ENCODE data around the gene WHRN.

WHRN gene

DNA sequence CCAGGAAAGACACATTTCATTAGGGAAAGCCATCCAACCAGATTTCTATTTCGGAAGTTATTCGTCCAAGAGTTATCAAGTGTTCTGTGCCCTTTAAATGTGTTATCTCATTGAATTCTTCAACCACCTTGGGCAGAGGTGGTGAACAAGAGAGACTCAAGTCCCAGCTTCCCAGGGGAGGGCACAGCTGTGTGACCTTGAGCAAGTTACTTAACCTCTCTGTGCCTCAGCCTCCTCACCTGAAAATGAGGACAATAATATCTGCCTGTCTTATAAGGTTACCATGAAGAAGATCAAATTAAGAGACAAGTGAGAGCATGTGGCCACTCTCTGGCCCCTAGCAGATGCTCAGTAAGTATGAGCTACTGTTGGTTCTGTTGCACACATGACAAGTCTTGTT, 37.4 kb downstream of the WHRN start:
- DNase-seq (ENCODE audit: insufficient read length) (no peak), FAIRE-seq (no peak)
- TF ChIP-seq POLR2A (IDR thresholded peaks at IDR 0.05; ENCODE audit: low read depth, low read length) (no peak), TAF1 (IDR thresholded peaks at IDR 0.05; ENCODE audit: borderline replicate concordance, low read depth, low read length) (no peak), POLR2AphosphoS5 (IDR thresholded peaks at IDR 0.05; ENCODE audit: low read depth, low read length) (no peak)

DNA sequence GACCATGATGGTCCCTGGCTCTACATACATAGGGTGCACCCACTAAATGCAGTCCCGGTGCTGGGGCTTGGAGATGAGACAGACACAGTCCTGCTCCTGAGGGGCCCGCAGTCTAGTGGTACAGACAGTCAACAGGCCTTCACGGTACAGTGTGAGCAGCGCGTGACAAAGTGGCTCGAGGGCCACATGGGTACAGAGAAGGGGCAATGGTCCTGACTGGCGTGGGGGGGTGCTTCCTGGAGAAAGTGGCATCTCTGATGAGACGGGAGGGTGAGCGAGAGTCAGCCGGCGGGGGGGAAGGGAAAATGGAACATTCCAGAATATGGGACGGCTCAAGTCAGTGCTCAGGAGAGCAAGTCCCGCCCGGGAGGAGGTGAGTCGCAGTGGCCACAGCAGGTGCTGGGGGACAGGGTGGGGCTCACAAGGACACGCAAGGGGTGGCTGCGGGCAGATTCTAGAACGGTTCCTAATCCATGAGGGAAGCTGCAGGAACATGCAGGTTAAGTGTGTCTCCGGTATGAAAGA, 38.0 kb downstream of the WHRN start:
- FAIRE-seq = no peak
- no peak for DNase-seq (ENCODE audit: insufficient read length)
- TF ChIP-seq POLR2AphosphoS5 (IDR thresholded peaks at IDR 0.05; ENCODE audit: low read depth, low read length) (no peak), TAF1 (IDR thresholded peaks at IDR 0.05; ENCODE audit: borderline replicate concordance, low read depth, low read length) (no peak), POLR2A (IDR thresholded peaks at IDR 0.05; ENCODE audit: low read depth, low read length) (no peak)

DNA sequence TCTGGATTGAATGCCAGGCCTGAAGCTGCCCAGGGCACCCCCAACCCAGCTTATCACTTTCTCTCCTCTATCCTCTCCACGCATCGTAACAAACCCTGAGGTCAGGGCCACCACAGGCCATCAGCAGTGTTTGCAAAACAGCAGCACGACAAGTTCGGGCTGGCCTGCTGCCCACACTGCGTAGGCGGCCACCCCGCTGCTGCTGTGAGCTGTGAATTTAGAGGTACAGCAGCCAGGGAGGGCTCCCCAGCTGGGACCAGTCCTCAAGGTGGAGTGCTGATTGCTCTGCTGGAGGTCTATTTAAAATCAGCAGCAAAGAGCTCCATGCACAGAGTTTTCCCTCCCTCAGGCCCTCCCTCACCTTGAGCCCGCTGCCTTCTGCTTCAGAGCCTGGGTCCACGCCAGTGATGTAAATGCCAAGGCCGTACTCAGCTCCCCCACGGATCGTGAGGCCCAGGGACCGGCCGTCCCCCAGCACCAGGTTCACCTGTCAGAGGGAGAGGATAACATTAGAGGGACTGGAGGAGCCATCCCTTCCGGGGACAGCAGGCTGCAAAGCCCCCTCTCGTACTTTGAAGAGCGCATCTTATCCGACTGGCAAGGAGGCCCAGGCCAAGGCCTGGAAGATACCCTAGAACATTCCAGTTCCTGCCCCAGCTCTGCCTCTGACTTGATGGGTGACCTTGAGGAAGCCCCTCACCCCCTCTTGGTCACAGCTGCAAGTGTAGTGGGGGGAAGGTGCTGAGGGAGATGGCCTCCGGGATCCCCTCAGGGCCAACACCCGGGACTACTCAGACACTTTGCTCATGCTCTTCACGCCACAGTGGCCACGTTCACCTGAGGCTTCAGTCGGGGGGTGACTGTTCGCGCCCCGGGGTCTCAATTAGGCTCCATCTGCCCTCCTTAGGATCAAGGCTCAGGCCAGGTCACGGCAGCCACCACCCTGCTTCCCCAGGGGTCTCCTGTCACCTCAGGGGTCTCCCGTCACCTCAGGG, 39.1 kb downstream of the WHRN start:
- DNase-seq (ENCODE audit: insufficient read length) (no peak), FAIRE-seq (no peak)
- no peak for TF ChIP-seq POLR2AphosphoS5 (IDR thresholded peaks at IDR 0.05; ENCODE audit: low read depth, low read length)
- no peak for TF ChIP-seq POLR2A (IDR thresholded peaks at IDR 0.05; ENCODE audit: low read depth, low read length)

DNA sequence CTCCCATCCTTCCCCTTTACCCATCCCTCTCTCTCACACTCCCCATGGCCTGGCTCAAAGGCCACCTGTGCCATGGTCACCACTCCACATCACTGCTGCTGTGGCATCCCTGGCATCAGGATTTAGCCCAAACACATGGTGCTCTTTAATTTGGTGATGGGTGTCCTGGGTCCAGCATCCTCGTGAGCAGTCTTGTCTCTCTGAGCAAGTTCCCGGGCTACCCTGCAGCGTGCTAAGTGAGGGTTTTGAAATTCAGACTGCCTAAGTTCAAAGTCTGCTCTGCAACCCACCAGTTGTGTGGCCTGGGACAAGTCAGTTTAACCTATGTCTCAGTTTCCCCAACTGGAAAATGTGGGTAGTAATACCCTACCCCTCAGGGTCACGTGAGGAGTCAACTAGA, 39.9 kb downstream of the WHRN start:
- DNase-seq (ENCODE audit: insufficient read length) (no peak), FAIRE-seq (no peak)

DNA sequence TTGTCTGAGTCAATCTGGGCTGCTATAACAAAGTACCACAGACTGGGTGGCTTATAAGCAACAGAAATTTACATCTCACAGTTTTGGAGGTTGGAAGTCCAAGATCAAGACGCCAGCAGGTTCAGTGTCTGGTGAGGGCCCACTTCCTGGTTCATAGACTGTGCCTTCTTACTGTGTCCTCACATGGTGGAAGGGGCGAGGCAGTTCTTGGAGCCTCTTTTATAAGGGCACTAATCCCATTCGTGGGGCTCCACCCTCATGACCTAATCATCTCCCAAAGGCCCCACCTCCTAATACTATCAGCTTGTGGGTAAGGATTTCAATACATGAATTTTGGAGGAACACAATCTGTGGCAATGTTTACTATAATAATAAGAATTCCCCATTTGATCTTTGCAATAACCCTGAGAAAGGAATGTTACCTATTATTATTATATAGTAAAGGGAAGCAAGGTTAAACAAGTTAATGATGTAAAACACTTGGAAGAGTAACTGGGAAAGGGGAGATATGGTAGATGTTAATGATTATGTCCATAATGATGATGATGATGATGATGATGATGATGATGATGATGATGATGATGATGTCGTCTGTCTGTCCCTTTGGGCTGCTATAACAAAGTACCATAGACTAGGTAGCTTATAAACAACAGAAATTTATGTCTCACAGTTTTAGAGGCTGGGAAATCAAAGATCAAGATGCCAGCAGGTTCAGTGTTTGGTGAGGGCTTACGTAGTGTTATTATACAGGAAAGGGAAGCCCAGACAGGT, 40.8 kb downstream of the WHRN start:
- DNase-seq (ENCODE audit: insufficient read length) (no peak), FAIRE-seq (peak; percentile 21)
- TF ChIP-seq POLR2AphosphoS5 (IDR thresholded peaks at IDR 0.05; ENCODE audit: low read depth, low read length) (no peak), POLR2A (IDR thresholded peaks at IDR 0.05; ENCODE audit: low read depth, low read length) (no peak), TAF1 (IDR thresholded peaks at IDR 0.05; ENCODE audit: borderline replicate concordance, low read depth, low read length) (no peak)

More for the DNA sequence above, 39.9 kb downstream of the WHRN start:
- TF ChIP-seq POLR2AphosphoS5 (IDR thresholded peaks at IDR 0.05; ENCODE audit: low read depth, low read length) = no peak
- TF ChIP-seq POLR2A (IDR thresholded peaks at IDR 0.05; ENCODE audit: low read depth, low read length) = no peak
- no peak for TF ChIP-seq TAF1 (IDR thresholded peaks at IDR 0.05; ENCODE audit: borderline replicate concordance, low read depth, low read length)

DNA sequence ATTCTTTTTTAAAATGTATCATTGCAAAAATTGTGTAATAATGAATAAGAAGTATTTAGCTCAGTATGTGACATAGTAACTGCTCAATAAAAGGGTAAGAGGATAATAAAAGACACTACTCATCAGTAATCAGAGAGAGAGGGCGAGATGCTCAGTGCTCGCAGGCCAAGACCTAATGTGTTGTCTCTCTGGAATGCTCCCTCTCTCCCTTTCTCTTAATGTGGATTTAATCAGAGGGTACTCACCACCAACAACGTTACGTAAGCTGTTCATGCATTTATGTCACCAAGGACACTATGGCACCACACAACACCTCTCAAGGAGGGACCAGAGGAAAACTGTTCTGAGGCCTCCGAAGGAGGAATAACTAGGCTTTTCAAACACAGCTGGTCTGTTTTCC, 42.5 kb downstream of the WHRN start:
- DNase-seq (ENCODE audit: insufficient read length) (no peak), FAIRE-seq (no peak)
- TF ChIP-seq POLR2A (IDR thresholded peaks at IDR 0.05; ENCODE audit: low read depth, low read length) = no peak
- no peak for TF ChIP-seq TAF1 (IDR thresholded peaks at IDR 0.05; ENCODE audit: borderline replicate concordance, low read depth, low read length)
- TF ChIP-seq POLR2AphosphoS5 (IDR thresholded peaks at IDR 0.05; ENCODE audit: low read depth, low read length) = no peak

DNA sequence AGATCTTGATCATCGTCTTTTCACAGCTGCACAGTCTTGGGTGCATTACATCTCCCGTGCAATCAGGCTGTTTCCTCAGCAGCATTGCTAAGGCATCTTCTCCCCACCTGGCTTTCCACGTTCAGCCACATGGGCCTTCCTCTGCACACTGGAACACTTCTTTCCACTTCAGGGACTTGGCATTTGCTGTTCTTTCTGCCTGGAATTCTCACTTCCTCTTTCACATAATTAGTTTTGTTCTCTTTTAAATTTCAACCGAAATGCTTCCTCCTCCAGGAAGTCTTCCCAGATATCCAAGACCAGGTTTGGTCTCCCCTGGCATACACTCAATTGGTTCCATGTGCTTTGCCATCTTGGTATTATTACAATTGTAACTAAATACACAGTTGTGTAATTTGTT, 43.8 kb downstream of the WHRN start:
- TF ChIP-seq TAF1 (IDR thresholded peaks at IDR 0.05; ENCODE audit: borderline replicate concordance, low read depth, low read length) (no peak), POLR2AphosphoS5 (IDR thresholded peaks at IDR 0.05; ENCODE audit: low read depth, low read length) (no peak), POLR2A (IDR thresholded peaks at IDR 0.05; ENCODE audit: low read depth, low read length) (no peak)
- FAIRE-seq (no peak), DNase-seq (ENCODE audit: insufficient read length) (no peak)

DNA sequence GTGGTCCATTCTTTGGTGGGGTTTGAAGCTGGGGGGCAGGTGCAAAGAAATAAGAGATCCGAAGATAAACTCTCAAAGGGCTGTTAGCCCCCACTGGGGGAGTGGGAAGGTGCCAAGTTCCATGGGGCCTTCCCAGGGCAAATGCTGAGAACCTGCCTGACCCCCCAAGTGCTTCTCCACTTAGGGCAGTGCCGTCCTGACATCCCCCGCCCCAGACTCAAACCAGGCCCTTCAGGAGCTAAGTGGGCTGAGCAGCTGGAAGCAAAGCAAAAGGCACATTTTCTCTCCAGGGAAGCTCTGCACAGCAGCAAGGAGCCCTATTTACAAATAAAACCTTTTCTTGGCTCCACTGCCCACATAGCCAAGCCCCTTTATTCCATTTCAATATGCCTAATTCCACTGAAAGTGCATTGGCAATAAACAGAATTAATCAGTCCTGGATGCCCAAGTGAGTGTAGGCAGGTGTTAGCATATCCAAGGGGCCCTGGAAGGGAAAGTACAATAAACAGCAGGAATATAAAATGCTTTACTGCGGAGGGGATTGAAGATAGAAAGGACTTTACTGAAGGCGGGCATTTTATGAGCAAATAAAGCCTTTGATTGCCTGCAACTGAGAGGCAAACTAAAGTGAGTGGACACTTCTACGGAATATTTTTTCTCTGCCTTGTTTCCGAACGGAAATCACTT, 44.6 kb downstream of the WHRN start:
- FAIRE-seq (no peak), DNase-seq (ENCODE audit: insufficient read length) (no peak)
- TF ChIP-seq TAF1 (IDR thresholded peaks at IDR 0.05; ENCODE audit: borderline replicate concordance, low read depth, low read length) (no peak), POLR2A (IDR thresholded peaks at IDR 0.05; ENCODE audit: low read depth, low read length) (no peak), POLR2AphosphoS5 (IDR thresholded peaks at IDR 0.05; ENCODE audit: low read depth, low read length) (no peak)

DNA sequence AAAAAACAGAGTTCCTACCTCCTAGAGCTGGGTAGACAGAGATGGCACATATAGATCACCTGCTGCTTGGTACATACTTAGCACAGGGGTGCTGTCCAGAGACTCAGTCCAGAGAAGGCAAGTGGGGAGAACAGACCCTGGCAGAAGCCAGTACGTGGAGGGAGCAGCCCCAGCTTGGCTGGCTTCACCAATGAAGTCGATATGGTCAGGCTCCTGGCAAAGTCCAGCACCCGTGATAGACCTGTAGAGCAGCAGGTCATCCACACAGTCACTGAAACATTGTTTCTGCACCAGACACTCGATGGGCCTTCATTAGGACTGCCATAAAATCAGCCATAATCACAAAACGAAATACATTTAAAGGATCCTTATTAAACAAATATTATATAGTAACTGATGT, 45.8 kb downstream of the WHRN start:
- FAIRE-seq = no peak
- TF ChIP-seq TAF1 (IDR thresholded peaks at IDR 0.05; ENCODE audit: borderline replicate concordance, low read depth, low read length) (no peak), POLR2AphosphoS5 (IDR thresholded peaks at IDR 0.05; ENCODE audit: low read depth, low read length) (no peak), POLR2A (IDR thresholded peaks at IDR 0.05; ENCODE audit: low read depth, low read length) (no peak)
- no peak for DNase-seq (ENCODE audit: insufficient read length)

DNA sequence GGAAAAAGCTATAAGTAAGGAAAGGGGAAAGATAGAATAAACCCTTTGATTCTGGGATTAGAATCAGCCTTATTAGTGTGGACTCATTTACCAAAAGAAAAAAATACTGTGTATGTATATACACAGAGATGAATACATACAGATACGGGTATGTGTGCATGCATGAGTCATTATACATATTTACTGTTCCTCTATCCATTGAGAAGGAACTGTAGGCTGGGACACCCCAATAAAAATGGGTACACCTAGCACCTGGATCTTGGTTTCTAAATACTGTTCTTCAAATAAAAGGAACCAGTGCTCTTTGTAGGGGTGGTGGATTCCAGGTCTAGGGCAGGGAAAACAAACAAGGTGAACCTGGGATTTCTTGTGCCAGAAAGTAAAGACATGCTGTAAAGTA, 48.3 kb downstream of the WHRN start:
- DNase-seq (ENCODE audit: insufficient read length) = no peak
- no peak for TF ChIP-seq TAF1 (IDR thresholded peaks at IDR 0.05; ENCODE audit: borderline replicate concordance, low read depth, low read length)
- FAIRE-seq = no peak

DNA sequence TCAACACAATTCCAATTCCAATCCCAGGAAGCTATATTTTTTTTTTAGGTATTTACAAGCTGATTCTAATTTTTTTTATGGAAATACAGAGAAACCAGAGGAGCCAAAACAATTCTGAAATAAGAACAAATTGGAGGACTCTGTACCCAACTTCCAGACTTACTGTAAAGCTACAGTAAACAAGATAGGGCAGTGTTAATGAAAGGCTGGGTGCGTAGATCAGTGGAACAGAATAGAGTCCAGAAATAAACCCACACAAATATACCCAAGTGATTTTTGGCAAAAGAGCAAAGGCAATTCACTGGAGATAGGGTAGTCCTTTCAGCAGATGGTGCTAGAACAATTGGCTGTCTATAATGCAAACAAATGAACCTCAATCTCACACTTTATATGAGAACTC, 50.6 kb downstream of the WHRN start:
- FAIRE-seq (no peak), DNase-seq (ENCODE audit: insufficient read length) (no peak)
- TF ChIP-seq TAF1 (IDR thresholded peaks at IDR 0.05; ENCODE audit: borderline replicate concordance, low read depth, low read length) = no peak
- no peak for TF ChIP-seq POLR2A (IDR thresholded peaks at IDR 0.05; ENCODE audit: low read depth, low read length)
- TF ChIP-seq POLR2AphosphoS5 (IDR thresholded peaks at IDR 0.05; ENCODE audit: low read depth, low read length) = no peak

Data from GM12892 (cell line).